ENCODE results near the gene NUP35.
"Not testable (repeated sequence)": the region's sequence is repeated elsewhere in the genome, so short reads cannot be mapped to it uniquely, and the experiment has no call there.

NUP35 gene

DNA sequence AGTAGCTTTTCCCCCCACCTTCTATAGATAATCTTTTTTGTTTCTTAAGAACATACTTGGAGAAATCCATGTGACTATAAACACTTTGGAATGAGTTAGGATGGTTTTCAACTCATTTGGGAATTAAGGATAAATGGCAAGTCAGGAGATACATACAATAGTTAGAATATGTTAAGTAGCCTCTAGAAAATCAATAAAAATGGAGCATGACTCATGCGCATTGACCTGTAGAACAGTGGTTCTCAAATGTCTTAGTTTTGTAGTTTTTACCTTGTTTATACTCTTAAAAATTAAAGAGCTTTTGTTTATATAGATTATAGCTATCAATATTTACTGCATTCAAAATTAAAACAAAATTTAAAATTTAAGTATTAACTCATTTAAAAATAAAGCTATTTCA lies 24.7 kb downstream of the NUP35 start:
- DNase-seq (ENCODE audit: low spot score), result no peak

DNA sequence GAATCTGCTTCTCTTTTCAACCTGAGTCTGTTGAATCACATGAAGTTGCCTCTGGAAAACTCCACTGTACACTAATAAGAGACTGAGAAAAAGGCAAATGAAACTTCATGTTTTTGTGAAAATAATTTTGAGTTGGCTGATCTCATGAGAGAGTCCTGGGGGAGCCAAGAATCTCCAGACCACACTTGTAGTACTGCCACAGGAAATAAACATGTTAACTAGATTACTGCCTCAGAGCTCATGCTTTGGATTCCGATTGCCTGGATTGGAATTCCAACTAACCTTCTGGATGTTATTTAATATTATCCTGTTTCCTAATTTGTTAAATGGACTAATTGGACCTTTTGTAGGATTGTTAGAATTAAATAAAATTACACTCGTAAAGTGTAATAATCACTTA lies 25.2 kb downstream of the NUP35 start:
- DNase-seq (ENCODE audit: low spot score), result no peak

DNA sequence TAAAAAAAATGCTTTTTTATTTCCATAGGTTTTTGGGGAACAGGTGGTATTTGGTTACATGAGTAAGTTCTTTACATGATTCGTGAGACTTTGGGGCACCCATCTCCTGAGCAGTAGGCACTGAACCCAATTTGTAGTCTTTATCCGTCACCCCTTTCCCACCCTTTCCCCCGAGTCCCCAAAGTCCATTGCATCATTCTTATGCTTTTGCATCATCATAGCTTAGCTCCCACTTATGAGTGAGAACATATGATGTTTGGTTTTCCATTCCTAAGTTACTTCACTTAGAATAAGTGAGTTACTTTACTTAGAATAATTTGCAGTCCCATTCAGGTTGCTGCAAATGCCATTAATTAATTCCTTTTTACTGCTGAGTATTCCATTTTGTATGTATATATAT lies 28.0 kb downstream of the NUP35 start:
- not testable (repeated sequence) for DNase-seq (ENCODE audit: low spot score)

DNA sequence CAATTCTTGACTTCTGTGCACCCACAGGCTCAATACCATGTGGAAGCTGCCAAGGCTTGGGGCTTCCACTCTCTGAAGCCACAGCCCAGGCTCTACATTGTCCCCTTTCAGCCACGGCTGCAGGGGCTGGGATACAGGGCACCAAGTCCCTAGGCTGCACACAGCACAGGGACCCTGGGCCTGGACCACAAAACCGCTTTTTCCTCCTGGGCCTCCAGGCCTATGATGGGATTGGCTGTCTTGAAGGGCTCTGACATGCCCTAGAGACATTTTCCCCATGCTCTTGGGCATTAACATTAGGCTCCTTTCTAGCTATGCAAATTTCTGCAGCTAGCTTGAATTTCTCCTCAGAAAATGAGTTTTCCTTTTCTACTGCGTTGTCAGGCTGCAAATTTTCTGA lies 29.7 kb downstream of the NUP35 start:
- no peak for DNase-seq (ENCODE audit: low spot score)

DNA sequence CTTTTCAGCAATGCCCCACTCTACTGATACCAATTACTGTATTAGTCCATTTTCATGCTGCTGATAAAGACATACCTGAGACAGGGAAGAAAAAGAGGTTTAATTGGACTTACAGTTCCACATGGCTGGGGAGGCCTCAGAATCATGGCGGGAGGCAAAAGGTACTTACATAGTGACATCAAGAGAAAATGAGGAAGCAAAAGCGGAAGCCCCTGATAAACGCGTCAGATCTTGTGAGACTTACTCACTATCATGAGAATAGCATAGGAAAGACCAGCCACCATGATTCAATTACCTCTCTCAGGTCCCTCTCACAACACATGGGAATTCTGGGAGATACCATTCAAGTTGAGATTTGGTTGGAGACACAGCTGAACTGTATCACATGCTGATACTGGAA lies 30.5 kb downstream of the NUP35 start:
- not testable (repeated sequence) for DNase-seq (ENCODE audit: low spot score)

DNA sequence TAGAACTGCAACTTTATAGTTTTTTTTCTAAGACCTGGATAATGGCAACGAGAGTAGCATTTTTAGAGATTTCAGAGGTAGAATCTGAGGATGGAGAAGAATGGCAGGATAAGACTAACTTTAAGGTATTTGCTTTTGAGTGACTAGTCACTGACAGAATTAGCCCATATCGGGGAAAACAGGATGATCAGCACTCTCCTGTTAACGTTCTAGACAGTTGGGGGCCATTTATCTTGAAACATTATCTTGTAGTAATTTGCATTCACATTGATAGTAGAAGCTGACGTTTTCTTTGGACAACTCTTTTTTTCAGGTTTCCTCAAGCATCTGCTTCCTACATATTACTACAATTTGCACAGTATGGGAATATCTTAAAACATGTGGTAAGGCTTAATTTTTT lies 32.9 kb downstream of the NUP35 start:
- no peak for DNase-seq (ENCODE audit: low spot score)

DNA sequence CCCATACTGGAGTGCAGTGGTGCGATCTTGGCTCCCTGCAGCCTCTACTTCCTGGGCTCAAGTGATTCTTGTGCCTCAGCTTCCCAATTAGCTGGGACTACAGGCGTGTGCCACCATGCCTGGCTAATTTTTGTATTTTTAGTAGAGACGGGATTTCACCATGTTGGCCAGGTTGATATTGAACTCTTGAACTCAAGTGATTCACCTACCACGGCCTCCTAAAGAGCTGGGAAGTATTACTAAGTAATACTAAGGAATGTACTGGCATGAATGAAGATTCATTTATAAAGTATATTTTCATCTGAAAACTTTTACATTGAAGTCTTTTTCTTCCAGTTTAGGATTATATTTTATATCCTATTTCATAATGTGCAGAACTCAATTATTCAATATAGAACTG lies 38.1 kb downstream of the NUP35 start:
- no peak for DNase-seq (ENCODE audit: low spot score)

DNA sequence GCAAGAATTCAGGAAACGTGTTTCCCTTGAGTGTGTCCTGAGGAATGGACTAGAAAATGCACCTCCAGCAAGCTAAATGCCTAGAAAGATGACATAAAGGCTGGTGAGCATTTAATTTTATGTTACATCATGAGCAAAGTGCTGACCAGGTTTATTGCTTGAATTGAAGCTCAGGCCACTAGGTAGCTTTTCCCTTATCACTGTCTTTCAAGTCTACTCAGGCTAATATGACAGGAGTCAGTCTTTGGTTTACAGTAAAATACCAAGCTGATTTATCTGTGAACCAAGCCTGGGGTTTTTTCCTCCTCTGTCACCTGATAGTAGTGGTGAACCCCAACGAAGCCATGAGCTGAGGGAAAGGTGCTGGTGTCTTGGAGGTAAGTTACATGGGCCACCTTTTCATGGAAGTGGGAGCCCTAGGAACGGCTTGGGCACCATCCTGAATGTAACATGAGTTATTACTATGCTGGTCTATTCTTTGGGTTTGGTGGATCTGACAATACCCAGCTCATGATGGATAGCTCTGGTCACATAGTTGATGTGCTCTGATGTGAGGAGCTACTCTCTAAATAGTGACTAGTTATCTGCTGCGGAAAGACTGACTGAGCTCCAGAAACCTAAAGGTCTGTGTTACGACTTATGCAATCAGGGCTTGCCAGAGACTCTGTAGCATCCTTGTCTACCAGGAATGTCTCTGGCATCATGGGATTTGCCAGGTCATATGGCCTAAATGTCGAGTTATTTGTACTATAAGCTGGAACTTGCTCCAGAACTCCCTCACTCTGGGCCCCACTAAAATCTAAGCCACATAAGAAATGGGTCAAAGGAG lies 39.8 kb downstream of the NUP35 start:
- DNase-seq (ENCODE audit: low spot score), result no peak

DNA sequence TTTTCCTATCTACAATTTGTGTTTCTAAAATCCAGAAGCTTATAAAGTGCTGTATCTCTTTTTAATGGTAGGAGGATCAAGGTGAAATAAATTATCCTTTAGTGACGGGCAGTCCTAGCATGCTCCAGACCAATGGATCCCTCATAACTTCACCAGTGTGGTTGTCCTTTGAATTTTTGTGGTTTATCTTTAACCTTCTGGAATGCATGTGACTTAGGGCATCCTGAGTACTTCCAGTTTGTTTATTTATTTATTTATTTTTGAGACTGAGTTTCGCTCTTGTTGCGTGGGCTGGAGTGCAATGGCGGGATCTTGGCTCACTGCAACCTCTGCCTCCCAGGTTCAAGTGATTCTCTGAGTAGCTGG lies 40.4 kb downstream of the NUP35 start:
- DNase-seq (ENCODE audit: low spot score), result no peak

DNA sequence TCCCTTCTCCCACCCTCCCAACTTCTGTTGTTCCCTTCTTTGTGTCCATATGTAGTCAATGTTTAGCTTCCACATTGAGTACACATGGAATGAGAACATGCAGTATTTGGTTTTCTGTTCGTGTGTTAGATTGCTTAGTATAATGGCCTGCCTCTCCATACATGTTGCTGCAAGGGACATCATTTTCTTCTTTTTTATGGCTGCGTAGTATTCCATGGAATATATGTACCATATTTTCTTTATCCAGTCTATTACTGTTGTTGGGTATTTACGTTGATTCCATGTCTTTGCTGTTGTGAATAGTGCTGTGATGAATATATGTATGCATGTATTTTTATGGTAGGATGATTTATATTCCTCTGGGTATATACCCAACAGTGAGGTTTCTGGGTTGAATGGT lies 42.0 kb downstream of the NUP35 start:
- no peak for DNase-seq (ENCODE audit: low spot score)

DNA sequence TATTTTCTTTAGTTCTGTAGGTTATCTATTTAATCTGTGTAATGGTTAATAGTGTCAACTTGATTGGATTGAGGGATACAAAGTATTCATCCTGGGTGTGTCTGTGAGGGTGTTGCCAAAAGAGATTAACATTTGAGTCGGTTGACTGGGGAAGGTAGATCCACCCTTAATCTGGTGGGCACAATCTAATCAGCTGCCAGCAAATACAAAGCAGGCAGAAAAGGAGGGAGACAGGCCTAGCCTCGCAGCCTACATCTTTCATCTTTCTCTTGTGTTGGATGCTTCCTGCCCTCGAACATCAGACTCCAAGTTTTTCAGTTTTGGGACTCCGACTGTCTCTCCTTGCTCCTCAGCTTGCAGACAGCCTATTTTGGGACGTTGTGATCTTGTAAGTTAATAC lies 42.7 kb downstream of the NUP35 start:
- DNase-seq (ENCODE audit: low spot score), result not testable (repeated sequence)

DNA sequence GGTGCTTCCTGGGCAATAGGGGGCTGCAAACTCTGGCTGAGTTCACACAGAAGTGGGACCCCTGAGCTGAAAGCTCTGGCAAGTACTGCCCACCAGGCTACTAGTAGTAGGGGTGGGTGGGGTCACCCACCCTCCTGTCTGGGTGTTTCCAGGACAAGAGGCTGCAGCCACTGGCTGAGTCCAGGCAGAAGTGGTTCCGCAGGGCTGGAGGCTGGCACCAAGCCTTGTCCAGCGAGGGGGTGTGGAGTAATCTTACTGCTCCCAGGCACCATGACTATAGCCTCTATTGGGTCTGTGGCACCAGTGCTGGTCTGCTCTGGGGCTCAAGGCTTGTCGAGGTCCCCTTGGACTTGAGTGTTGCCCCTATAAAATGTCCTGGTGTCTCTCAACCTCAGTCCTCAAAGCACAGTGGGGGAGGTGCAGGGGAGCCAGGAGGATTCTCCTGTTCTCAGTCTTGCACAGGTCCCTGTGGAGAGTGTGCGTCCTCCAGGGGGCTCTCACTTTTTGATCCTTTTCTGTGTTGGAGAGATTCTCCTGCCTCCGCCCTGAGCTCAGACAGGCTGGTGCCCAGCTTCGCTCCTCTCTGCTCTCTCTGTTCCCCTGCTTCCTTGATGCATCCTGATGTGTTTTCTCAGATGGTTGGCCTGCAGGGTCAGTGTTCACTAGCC lies 48.1 kb downstream of the NUP35 start:
- peak; percentile 5 for DNase-seq (ENCODE audit: low spot score)

DNA sequence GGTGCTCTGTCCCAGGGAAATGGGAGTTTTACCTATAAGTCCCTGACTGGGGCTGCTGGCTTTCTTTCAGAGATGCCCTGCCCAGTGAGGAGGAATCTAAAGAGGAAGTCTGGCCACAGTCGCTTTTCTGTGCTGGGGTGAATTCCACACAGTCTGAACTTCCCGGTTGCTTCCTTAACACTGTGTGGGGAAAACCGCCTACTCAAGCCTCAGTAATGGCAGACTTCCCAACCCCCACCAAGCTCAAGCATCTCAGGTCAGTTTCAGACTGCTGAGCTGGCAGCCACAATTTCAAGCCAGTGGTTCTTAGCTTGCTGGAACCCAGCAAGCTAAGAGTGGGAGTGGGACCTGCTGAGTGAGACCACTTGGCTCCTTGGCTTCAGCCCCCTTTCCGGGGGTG lies 54.9 kb downstream of the NUP35 start:
- no peak for DNase-seq (ENCODE audit: low spot score)

DNA sequence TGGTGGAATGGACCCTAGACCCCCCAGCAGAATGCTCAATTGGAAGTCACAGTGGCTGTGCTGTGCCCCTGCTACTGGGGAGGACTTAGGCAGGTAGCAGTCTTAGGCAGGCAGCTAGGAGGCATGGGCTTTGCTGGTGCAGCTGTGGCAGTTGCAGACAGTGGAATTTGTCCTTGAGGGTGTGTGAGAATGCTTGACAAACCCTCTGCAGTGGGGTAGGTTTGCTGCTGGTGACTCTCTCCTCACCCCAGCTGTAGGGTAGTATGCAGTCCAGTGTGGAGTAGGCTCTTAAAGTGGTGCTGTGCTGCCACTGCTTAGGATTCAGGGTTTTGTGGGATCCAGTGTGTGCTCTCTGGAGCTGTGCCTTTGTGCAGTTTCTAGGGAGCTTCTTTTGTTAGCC lies 61.3 kb downstream of the NUP35 start:
- no peak for DNase-seq (ENCODE audit: low spot score)

DNA sequence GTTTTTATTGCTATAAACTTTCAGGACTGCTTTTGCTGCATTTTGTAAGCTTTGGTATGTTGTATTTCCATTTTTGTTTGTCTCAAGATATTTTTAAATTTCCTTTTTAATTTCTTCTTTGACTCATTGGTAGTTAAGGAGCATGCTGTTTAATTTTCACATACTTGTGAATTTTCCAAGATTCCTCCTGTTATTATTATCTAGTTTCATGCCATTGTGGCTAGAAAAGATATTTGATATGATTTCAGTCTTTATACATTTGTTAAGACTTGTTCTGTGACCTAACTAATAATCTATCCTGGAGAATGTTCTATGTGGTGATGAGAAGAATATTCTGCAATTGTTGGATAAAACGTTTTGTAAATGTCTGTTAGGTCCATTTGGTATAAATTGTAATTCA lies 62.1 kb downstream of the NUP35 start:
- no peak for DNase-seq (ENCODE audit: low spot score)

DNA sequence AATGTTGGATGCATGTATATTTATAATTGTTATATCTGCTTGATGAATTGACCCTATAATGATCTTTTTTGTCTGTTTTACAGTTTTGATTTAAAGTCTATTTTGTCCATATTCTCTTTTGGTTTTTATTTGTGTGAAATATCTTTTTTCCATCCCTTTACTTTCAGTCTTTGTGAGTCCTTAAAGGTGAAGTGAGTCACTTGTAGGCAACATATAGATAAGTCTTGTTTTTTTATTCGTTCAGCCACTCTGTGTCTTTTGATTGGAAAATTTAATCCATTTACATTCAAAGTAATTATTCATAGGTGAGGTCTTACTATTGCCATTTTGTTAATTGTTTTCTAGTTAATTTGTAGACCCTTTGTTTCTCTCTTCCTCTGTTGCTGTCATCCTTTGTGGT lies 62.5 kb downstream of the NUP35 start:
- no peak for DNase-seq (ENCODE audit: low spot score)

DNA sequence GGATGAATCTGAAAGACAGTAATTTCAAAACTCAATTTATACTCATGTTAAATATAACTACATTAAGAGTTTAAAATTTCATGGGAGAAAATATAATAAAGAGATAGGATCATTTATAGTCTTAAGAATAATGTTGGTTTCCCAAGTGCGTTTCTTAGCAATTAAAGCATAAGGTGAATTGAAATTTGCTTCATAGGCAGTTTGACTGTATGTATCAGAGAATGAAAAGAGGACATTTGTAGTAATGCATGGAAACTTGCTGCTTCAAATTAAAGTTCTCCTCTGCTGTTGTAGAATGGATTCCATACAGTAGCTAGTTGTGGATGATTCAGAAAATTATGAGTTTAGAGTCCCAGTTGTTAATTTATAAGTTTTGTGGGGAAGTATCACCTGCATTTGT lies 68.1 kb downstream of the NUP35 start:
- no peak for DNase-seq (ENCODE audit: low spot score)

DNA sequence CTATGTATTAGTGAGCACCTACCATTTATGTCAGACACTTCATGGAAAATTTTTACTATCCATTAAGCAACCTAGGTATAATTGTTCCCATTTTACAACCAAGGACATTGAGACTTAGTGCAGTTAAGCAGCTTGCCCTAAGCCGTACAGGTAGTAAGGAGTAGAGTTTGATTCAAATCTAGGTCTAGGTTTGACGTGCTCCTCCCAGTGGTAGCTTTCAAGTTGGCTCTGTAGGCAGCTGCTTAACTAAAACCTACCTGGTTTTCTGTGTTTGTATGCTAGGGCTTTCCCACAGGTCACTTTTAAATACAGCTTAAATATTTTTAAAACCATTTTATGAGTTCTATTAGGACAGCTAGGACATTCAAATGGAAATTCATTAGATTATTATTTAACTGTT lies 69.7 kb downstream of the NUP35 start:
- no peak for DNase-seq (ENCODE audit: low spot score)

DNA sequence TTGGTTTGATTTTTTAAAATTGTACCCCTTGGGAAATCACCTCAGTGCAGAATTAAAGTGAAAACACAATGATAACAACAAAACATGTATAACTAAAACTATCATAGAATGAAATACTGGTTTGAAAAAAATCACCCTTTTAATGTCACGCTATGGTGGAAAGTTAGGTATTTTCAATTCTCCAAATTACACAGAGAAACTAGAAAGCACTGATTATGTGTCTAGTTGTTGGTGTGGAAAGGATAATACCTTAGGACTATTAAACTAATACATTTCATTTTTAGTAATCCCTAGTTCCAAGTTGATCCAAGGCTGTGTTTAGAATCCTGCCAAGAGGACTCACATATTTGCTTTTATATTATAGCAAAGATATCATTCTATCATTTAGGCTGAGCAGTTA lies 71.2 kb downstream of the NUP35 start:
- no peak for DNase-seq (ENCODE audit: low spot score)

DNA sequence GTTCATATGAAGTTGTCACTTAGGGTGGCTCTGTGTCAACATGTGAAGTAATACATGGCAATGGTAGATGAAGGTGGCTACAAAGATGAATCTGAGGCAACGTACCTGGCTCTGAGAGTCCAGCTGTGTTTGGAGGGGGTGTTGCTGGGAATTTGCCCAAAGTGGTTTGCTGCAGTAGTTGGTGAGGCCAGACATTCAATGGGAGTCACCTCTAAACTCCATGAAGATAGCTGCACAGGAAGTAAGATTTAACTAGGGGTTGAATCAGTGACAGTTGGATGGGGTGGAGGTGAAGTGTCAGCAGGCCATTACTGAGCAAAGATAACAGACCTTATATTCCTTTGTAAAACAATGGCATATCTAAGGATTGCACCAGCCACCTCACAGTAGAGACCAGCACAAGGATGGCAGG lies 71.8 kb downstream of the NUP35 start:
- no peak for DNase-seq (ENCODE audit: low spot score)

DNA sequence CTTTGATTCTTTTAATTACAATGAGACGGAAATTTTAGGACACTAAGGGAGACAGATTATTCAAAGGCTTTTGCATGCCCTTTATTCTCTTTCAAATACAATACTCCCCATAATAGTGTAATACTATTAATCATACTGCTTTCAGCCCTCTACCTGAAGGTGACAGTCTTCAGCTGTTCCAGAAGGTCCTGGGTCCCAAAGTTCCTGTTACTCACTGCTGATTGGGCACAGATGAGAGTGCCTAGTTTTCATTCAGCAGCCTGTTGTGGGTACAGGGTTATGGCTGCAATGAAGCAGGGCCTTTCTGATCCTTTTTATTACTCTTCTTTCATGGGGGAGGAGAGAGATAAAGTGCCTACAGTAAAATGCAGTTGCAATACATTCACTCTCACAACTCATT lies 80.2 kb downstream of the NUP35 start:
- DNase-seq (ENCODE audit: low spot score), result no peak

DNA sequence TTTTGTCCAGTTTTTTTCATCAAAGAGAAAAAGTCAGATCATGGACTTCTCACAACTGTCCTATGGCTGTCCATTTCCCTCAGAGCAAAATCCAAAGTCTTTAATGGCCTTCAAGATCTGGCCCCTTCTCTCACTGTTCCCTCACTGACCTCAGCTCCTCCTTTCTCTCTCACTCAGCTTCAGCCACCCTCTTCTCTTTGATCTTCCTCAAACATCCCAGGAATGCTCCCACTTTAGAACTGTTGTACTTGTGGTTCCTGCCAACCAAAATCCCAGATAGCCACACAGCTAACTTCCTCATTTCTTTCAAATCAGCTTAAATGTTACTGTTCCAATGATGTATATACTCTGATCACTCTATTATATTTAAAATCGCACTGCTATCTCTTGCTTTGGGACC lies 82.9 kb downstream of the NUP35 start:
- no peak for DNase-seq (ENCODE audit: low spot score)

DNA sequence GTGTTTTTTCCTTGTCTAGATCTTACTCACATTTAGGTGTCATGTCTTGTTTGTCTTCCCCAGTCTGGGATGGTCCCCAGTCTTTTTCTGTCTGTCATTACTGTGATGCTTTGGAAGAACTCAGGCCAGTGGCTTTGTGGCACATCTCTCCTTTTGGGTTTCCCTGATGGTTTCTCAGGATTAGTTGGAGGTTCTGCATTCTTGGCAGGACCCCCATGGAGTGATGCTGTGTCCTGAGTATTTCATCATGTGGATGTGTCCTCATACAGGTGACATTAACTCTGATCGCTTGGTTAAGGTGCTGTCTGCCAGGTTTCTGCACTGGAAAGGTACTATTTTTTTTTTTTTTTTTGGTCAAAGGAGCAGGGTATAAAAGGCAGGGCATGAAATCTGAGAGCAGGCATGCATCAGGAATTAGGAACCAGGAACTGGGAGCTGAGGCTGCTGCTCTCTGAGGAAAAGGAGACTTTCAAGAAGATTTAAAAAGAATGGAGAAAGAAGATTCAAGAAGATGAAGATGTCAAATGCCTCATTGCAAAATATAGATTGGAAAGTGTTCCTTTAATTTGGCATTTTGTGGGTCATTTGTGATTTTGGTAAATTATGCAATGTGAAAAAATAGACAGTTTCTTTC lies 85.3 kb downstream of the NUP35 start:
- DNase-seq (ENCODE audit: low spot score), result no peak

All from cerebellar cortex (tissue), 1 donor.